HG02571 (cell line): ENCODE results near the gene NHS.

Experiments
- ATAC-seq: cut with Tn5 transposase; IDR thresholded peaks from one replicate; pipeline ENCODE4 v1.9.1; 2021; ENCODE audit warnings: mild to moderate bottlenecking, moderate library complexity; ENCODE audit not compliant: unreplicated experiment

The NHS gene

DNA sequence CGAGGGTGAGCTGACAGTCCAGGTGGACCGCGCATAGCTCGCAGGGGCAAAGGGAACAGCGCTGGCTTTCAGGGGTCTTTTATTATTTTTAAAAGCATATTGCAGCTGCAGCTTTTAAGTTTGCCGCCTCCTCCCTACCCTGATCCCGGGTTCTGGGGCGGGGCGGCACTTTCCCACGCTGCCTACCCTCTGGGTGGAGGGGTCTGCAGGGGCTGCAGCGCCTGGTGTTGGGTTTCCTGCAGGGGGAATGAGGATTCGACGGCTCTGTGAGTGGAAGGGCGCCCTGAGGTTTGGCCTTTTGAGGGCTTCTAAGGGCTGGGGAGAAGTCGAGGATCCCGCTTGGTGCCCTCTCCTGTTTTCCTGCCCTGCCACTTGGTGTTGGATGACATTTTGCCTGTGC lies 281.6 kb downstream of the NHS start:
- ATAC-seq = no peak

DNA sequence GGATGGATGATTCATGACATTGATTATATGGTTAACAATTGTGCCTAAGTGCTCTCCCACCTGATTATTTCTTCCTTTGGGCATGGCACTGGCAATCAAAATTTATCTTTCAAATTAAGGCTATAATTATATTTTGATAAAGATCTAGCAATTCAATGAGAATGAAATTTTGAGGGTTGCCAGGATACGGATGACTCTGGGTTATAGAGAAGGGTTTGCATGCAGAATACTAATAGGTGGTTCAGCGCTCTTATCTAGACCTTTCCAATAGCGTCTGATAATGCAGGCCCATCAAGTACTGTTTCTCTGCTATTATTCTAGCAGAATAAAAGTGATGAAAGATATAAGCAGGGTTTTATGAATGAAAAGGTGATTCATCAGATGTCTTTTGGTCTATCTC lies 287.4 kb downstream of the NHS start:
- ATAC-seq = no peak

- no peak for ATAC-seq
These were observed 293.9 kb downstream of the NHS start for GRCh38 chrX:17668929-17669328.

DNA sequence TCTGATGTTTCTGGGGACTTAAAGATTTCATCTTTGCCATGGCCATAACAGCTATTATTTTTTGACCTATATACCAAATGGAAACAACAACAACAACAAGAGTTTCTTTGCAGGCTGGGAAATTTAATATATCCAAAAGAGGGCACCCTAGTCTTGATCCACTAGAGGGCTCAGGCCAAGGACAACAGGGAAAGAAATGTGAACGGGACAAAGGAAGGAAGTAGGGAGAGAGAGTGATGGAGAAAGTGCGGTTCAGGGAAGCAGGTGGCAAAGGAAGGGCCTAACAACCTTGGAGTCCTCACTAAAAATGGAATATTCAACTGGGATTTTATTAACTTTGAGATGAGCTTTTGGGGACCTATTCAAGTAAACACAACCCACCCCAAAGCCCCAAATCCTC lies 294.5 kb downstream of the NHS start:
- no peak for ATAC-seq

DNA sequence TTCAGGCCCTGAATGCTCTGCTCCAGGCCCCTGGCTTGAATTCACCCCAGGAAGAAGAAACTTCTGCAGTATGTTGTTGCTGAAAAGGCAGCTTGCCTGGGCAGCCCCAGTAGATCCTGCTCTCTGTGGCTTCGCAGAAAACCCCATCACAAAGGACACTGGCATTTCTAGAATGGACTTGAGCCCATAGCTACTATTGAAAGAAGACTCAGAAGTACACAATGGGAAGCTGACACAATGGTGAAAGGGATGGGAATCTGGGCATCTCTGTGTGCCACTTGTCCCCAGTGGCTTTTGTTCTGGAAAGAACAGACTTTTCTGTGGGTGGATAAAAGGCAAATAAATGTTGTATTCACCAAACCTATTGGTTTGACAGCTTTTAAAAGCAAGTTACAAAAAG lies 294.9 kb downstream of the NHS start:
- no peak for ATAC-seq

DNA sequence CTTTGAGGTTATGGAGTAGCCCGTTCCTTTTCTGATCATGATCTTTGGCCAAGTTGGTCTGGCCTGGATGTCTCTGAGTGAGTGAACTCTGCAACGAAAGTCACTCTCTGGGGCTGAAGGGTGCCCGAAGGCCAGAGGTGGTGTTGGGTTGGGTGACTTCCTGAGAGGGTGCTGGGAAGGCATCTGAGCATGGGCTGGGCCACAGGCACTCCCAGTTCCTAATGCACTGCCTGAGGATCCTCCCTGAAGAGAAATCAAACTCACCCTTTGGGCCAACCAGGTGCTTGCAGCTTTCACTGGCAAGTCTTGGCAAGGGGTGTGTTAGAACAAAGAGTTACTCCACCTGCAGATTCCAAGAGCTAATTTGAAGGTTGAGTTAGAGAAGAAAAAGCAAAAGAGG lies 295.9 kb downstream of the NHS start:
- ATAC-seq = no peak

GRCh38 chrX:17674601-17675000 lies 299.6 kb downstream of the NHS start:
- no peak for ATAC-seq

GRCh38 chrX:17679261-17679660 lies 304.3 kb downstream of the NHS start:
- ATAC-seq = no peak

- no peak for ATAC-seq
These were observed 304.8 kb downstream of the NHS start for GRCh38 chrX:17679820-17680219.

DNA sequence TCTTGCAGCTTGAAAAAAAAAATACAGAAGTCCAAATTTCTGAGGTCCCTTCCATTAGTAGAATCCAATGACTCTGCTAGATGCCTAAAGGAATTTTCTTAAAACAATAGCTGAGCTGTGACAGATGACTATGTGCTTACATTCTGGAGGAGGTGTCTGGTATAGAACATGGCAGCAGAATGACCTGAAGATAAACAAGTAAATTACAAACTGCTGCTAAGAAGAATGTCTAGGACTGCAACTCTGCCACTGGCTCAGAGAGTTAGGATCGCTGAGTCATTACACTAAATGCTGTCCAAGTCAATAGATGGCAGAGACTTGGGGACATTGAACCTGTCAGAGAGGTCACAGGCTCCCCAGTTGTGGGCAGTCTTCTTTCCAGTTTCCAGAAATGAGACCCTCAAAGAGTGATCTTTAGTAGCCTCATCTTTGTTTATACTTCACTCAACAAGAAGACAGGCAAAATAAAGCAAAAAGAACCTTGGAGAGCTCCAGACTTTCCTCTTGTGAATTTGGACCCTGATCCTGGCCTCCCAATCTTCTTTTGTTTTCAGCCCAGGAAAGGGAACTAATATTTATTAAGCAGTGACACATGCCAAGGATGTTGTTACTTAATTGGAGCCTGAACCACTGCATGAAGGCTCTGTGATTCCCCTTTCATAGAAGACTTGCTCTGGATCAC lies 305.9 kb downstream of the NHS start:
- ATAC-seq = no peak

DNA sequence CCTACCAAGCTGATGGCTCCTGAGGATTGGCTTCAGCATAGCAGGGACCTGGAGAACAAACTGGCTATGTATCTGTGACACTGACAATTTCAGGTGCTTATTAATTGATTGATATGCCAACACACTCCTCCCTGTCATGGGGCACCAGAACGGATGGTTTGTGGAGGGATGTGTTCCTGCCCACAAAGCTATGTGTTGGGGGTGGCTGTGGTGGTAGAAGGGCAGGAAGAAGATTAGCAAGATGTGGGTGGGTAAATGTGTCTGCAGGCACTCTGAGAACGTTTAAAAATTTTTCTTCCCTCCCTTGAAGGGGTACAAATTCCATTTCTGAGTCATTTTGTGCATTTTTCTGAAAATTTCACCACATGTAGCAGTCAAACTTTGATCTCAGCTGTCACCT lies 307.3 kb downstream of the NHS start:
- ATAC-seq = no peak

- ATAC-seq = no peak
These were observed 310.0 kb downstream of the NHS start for GRCh38 chrX:17685026-17685425.

GRCh38 chrX:17687648-17688047 lies 312.6 kb downstream of the NHS start:
- no peak for ATAC-seq

GRCh38 chrX:17689971-17690409 lies 315.0 kb downstream of the NHS start:
- ATAC-seq = peak; percentile 56

- ATAC-seq = no peak
These were observed 317.8 kb downstream of the NHS start for GRCh38 chrX:17692709-17693346.

- ATAC-seq = no peak
These were observed 322.2 kb downstream of the NHS start for GRCh38 chrX:17697191-17697590.

GRCh38 chrX:17700976-17701375 lies 326.0 kb downstream of the NHS start:
- ATAC-seq = no peak

DNA sequence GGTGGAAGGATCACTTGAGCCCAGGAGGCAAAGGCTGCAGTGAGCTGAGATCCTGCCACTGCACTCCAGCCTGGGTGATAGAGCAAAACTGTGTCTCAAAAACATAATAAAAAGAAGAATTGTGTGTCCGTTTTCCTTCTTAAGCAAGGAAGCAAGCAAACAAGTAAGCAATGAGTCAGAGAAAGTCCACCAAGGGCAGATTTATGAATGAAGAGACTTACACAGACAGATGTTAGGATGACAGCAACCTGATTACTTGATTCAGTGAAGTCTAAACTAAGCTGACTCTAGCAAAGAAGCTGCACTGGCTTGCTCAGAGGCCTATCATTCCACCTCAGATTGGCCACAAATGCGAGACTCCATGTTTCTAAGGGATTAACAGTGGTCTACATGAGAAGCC lies 328.2 kb downstream of the NHS start:
- ATAC-seq = no peak

GRCh38 chrX:17705211-17705610 lies 330.2 kb downstream of the NHS start:
- no peak for ATAC-seq

DNA sequence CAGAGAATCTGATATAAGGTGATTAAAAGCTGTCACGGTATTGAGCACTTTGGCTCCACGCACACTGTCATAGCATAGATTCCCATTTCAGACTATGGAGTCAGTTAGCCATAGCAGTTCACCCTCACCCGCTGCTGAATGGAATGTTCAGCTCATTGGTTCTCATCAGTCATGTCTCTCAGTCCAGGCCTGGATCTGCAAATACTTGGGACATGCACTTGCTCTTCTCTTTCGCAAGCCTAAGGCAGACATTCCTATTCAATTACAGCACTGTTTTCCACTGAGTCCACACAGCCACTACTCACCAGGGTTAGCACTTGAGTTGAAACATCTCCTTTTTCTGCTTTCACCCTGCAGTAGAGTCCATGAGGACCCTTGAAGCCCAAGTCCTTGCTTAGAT lies 331.7 kb downstream of the NHS start:
- no peak for ATAC-seq

DNA sequence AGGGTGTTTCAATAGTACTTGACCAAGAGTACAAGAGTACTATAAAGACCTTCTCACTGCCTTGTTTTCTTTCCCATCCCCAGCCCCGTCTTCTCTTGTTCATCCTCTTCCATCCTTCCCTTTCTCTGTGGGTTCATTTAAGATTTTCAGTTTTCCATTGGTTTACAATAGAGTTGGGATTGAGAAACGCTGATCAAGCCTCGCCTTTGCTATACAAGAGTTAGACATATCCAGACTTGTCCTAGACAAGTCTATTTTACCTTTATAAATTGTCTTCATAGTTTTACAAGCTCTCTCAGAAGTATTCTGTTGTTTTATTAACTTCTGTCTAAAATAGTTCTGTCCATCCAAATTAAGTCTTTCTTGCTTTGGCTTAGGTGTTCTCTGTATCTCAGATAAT lies 332.7 kb downstream of the NHS start:
- no peak for ATAC-seq

DNA sequence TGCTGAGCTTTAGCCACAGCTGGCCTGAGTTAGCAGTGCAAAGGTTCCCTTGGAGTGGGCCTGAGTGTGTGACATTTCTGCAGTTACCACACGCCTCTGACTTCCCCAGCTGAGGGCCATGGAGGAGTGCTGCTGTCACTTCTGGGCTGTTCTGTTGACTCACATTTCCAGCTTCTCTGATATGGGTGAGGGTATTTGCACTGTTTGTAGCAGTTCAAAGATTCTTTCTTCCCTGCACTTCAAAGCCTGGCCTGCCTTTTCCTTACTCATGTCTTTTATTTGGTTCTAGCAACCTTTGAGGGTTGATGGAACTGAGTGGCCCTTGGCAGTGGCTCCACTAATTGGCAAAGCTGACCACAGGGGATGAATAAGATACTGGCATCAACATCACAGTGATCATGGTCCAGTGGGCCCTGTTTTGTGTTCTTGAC lies 335.9 kb downstream of the NHS start:
- ATAC-seq = no peak

DNA sequence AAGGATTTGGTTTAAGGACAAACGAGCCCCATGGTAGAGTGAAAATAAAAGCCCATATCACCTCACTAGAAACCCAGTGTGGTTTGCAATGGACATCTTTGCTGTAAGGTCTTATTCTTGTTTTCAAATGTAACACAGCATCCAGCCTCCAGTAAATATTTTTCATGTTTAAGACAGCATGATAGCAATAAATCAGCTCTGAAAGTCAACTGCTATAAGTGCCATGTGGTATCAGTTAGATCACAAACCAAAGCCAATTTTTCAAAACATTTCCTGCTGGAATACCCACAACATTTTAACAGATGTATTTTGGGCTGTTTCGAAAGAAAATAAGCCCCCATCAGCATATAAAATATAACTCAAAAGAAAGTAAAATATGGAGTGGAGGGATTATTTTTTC lies 338.3 kb downstream of the NHS start:
- no peak for ATAC-seq
